Suprapubic skin (tissue), 4 donors: Measurements from ENCODE around the gene SNX24. TPM values are rescaled to one million over a fixed set of nuclear protein-coding genes. Genes with fewer than 3 reads are reported as not detected.
A peak's percentile ranks its signal among the peaks of the same experiment; 100 is the strongest.

Source experiments
- DNase-seq, 2 donors: peaks; one replicate each; pipeline ENCODE4 v3.0.0-alpha.2; 2019; ENCODE audit warnings: low spot score in 2 of 2
- H3K27ac ChIP-seq: fragments of 200-600 bp; sonication (generic); one replicate; pipeline ENCODE4 v1.5.1; 2019
- H3K27me3 ChIP-seq: fragments of 200-600 bp; sonication (generic); one replicate; pipeline ENCODE4 v1.5.1; 2019
- H3K36me3 ChIP-seq: fragments of 200-600 bp; sonication (generic); one replicate; pipeline ENCODE4 v1.5.1; 2019
- H3K4me1 ChIP-seq: fragments of 200-600 bp; sonication (generic); one replicate; pipeline ENCODE4 v1.5.1; 2019
- H3K4me3 ChIP-seq: fragments of 200-600 bp; sonication (generic); one replicate; pipeline ENCODE4 v1.5.1; 2019; ENCODE audit warnings: mild to moderate bottlenecking
- H3K9me3 ChIP-seq: fragments of 200-600 bp; sonication (generic); one replicate; pipeline ENCODE4 v1.5.1; 2019
- CTCF ChIP-seq, 2 donors: fragments of 200-600 bp in 1 of 2; fragments of 450-650 bp in 1 of 2; sonication (generic) in 1 of 2; IDR thresholded peaks; one replicate each; pipeline ENCODE4 v1.5.1; 2016 to 2019; ENCODE audit warnings: antibody characterized with exemption in 2 of 2, mild to moderate bottlenecking in 1 of 2, moderate library complexity in 1 of 2
- EP300 ChIP-seq: sonication (generic); formaldehyde crosslinking; IDR thresholded peaks from one replicate; pipeline ENCODE4 v1.6.1; 2017; ENCODE audit warnings: antibody characterized with exemption
- POLR2A ChIP-seq, 2 donors: fragments of 450-650 bp; IDR thresholded peaks; one replicate each; pipeline ENCODE4 v1.6.1; 2017; ENCODE audit warnings: antibody characterized with exemption in 2 of 2, mild to moderate bottlenecking in 2 of 2, moderate library complexity in 2 of 2
- POLR2AphosphoS5 ChIP-seq, 3 donors: sonication (generic); formaldehyde crosslinking; IDR thresholded peaks; one replicate each; pipeline ENCODE4 v1.6.1; 2017; ENCODE audit warnings: antibody characterized with exemption in 3 of 3
- WGBS: methylation state at CpG from one replicate; pipeline ENCODE4 v1.1.5; 2018; 5-methylcytosine and 5-hydroxymethylcytosine counted together
- total RNA-seq, 4 donors: library from RNA; depleted of rRNA; stranded (reverse); fragments of >200 nt; gene quantifications; one replicate each; pipeline ENCODE4 v1.1.0, GENCODE V29; 2016

The SNX24 gene
- total RNA-seq, 4 donors from 2014 or later, result 15.2 to 43.0 (median 25.3) TPM

DNA sequence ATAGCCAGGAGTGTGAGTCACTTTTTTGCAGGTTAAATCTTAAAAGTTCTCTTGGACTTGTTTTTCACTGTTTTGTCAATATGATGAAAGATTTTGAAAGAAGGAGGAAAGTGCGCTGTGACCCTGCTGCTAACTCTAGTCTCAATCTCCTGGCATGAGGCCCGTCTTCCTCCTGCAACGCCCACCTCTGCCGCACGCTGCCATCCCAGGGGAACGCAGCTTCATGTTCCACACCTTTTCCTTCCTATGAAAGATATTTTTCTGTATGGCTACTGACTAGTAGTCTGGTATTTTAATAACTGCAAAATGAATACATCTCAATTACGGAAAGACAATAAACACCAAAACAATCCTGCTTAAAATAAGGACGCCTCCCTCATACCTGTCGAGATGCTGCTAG, 182.8 kb downstream of the SNX24 start:
- no peak for DNase-seq
- TF ChIP-seq EP300 (no peak), POLR2AphosphoS5 (IDR thresholded peaks at IDR 0.05) (no peak), POLR2A (IDR thresholded peaks at IDR 0.05) (no peak), CTCF (IDR thresholded peaks at IDR 0.05) (no peak)
- Histone ChIP-seq H3K9me3 (no peaks in the 10 kb centered on the region), H3K36me3 (peaks cover 25% of the 10 kb centered on the region), H3K4me3 (no peak overlapping the region), H3K27me3 (no peaks in the 10 kb centered on the region), H3K4me1 (no peaks in the 10 kb centered on the region), H3K27ac (no peak overlapping the region)
- 85% methylated on average over 9 of the region's 9 CpGs for WGBS

GRCh38 chr5:123033157-123033671, 187.8 kb downstream of the SNX24 start:
- no peaks in the 10 kb centered on the region for H3K36me3 ChIP-seq
- H3K27me3 ChIP-seq, result no peaks in the 10 kb centered on the region
- DNase-seq, result no peak
- no peak overlapping the region for H3K27ac ChIP-seq
- no peak for TF ChIP-seq EP300
- no peak for TF ChIP-seq POLR2AphosphoS5 (IDR thresholded peaks at IDR 0.05)
- no peak for TF ChIP-seq CTCF (IDR thresholded peaks at IDR 0.05)
- no peak for TF ChIP-seq POLR2A (IDR thresholded peaks at IDR 0.05)
- peaks cover 9% of the 10 kb centered on the region for H3K4me1 ChIP-seq
- WGBS, result 66% methylated on average over 6 of the region's 6 CpGs
- no peak overlapping the region for H3K4me3 ChIP-seq
- no peaks in the 10 kb centered on the region for H3K9me3 ChIP-seq

DNA sequence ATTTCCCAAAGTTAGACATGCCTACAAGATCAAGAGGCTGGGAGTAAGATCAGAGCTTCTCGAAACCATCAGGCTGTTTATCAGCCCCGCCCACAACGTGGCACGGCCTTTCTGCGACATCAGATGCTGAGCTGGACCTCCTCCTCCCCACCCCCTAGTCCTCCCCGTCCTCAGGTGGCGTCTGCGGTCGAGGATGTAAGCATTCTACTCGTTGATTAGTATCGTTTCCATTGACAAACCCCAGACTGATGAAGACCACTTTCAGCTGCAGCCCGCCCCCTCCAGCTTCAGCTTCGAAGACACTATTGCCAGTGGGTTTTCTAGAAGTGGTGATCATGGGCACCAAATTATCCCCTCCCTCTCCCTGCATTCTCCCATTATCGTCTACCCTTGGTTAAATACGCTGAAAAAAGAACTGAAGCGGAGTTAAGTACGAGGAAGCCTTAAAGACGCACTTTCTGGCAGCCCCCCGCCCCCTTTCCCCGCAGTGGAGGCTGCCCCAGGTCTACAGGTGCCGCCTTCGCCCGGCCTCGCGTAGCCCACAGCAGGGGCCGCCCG, 190.0 kb downstream of the SNX24 start:
- peaks cover 9% of the 10 kb centered on the region for H3K4me1 ChIP-seq
- no peaks in the 10 kb centered on the region for H3K36me3 ChIP-seq
- WGBS, result 4% methylated on average over 20 of the region's 27 CpGs
- no peaks in the 10 kb centered on the region for H3K9me3 ChIP-seq
- H3K27ac ChIP-seq, result peak overlapping the region; percentile 83
- peak overlapping the region; percentile 72 for H3K4me3 ChIP-seq
- no peaks in the 10 kb centered on the region for H3K27me3 ChIP-seq
- TF ChIP-seq POLR2A (IDR thresholded peaks at IDR 0.05) (no peak), CTCF (IDR thresholded peaks at IDR 0.05) (no peak), POLR2AphosphoS5 (IDR thresholded peaks at IDR 0.05) (no peak), EP300 (no peak)
- peak in 1 of 2 donors; percentile 69 for DNase-seq

- peak; percentile 78 to 84 for DNase-seq
Measured at GRCh38 chr5:123035918-123036390, 190.5 kb downstream of the SNX24 start.

More at GRCh38 chr5:123035918-123036390, 190.5 kb downstream of the SNX24 start:
- H3K4me3 ChIP-seq, result peak overlapping the region; percentile 72
- H3K4me1 ChIP-seq, result peaks cover 9% of the 10 kb centered on the region
- no peaks in the 10 kb centered on the region for H3K36me3 ChIP-seq
- TF ChIP-seq EP300 (no peak), CTCF (IDR thresholded peaks at IDR 0.05) (no peak), POLR2A (IDR thresholded peaks at IDR 0.05) (no peak), POLR2AphosphoS5 (IDR thresholded peaks at IDR 0.05) (no peak)
- no peaks in the 10 kb centered on the region for H3K27me3 ChIP-seq
- no peaks in the 10 kb centered on the region for H3K9me3 ChIP-seq
- 0% methylated on average over 6 of the region's 40 CpGs for WGBS
- H3K27ac ChIP-seq, result peak overlapping the region; percentile 83
